ENCODE measurements around the gene DBNDD2. TPM values are rescaled to one million over a fixed set of nuclear protein-coding genes. Genes with fewer than 3 reads are reported as not detected.

DBNDD2 gene
- total and polyA plus RNA-seq, 2 experiments from 2014 or later: 25.8 to 62.5 TPM

- no peak for TF ChIP-seq ZNF462 (CRISPR knock-in tag; IDR thresholded peaks at IDR 0.05)
- TF ChIP-seq JUNB (IDR thresholded peaks at IDR 0.05; ENCODE audit: unreplicated experiment): no peak
- no peak for TF ChIP-seq POLR2AphosphoS5 (IDR thresholded peaks at IDR 0.05; ENCODE audit: low read depth)
Observed at GRCh38 chr20:45408646-45409213, 641 bp downstream of the DBNDD2 start (continued).

- Histone ChIP-seq H3K4me1 (ENCODE audit: insufficient read depth) (peaks cover 11% of the 10 kb centered on the region; the same call in 1 of the 2 replicates), H3K9me2 (ENCODE audit: insufficient read depth) (no peaks in the 10 kb centered on the region), H3K4me2 (no peak overlapping the region), H3K79me2 (replicated peaks; ENCODE audit: insufficient read depth) (peaks cover 9% of the 10 kb centered on the region), H3K4me3 (no peak overlapping the region), H3K27me3 (ENCODE audit: insufficient read depth) (peaks cover 21% of the 10 kb centered on the region), H2AFZ (no peak overlapping the region), H3F3A (replicated peaks; ENCODE audit: low read depth) (peaks cover 11% of the 10 kb centered on the region; the same call in 1 of the 2 replicates), H3K27ac (ENCODE audit: low read depth) (no peak overlapping the region), H3K36me3 (ENCODE audit: insufficient read depth) (peaks cover 8% of the 10 kb centered on the region), H4K20me1 (replicated peaks; ENCODE audit: insufficient read depth) (no peaks in the 10 kb centered on the region; the same call in 1 of the 2 replicates)
- peaks cover 24% of the 10 kb centered on the region for H3K27me3 Mint-ChIP-seq (ENCODE audit: insufficient read depth, low read depth, poor library complexity)
- TF ChIP-seq POLR2AphosphoS5 (IDR thresholded peaks at IDR 0.05; ENCODE audit: low read depth) (no peak), CTCF (conservative IDR thresholded peaks at IDR 0.05; ENCODE audit: low read depth in 2 of 2) (no peak), EZH2phosphoT487 (IDR thresholded peaks at IDR 0.05; ENCODE audit: unreplicated experiment) (no peak), ZNF331 (CRISPR knock-in tag; IDR thresholded peaks at IDR 0.05; ENCODE audit: low read depth) (no peak)
- H3K36me3 Mint-ChIP-seq (ENCODE audit: low read depth): peaks cover 21% of the 10 kb centered on the region
- no peak overlapping the region for H3K27ac Mint-ChIP-seq
- ATAC-seq: no peak
- no peak overlapping the region for H3K4me3 Mint-ChIP-seq
- no peaks in the 10 kb centered on the region for H3K9me3 Mint-ChIP-seq
- no peak for DNase-seq (ENCODE audit: low spot score)
- H3K4me1 Mint-ChIP-seq: peaks cover 10% of the 10 kb centered on the region
Observed at GRCh38 chr20:45409521-45410272, 1.6 kb downstream of the DBNDD2 start.

Measured in GM23338 (cell line).